ENCODE data around the gene SLC26A1.

SLC26A1 gene

DNA sequence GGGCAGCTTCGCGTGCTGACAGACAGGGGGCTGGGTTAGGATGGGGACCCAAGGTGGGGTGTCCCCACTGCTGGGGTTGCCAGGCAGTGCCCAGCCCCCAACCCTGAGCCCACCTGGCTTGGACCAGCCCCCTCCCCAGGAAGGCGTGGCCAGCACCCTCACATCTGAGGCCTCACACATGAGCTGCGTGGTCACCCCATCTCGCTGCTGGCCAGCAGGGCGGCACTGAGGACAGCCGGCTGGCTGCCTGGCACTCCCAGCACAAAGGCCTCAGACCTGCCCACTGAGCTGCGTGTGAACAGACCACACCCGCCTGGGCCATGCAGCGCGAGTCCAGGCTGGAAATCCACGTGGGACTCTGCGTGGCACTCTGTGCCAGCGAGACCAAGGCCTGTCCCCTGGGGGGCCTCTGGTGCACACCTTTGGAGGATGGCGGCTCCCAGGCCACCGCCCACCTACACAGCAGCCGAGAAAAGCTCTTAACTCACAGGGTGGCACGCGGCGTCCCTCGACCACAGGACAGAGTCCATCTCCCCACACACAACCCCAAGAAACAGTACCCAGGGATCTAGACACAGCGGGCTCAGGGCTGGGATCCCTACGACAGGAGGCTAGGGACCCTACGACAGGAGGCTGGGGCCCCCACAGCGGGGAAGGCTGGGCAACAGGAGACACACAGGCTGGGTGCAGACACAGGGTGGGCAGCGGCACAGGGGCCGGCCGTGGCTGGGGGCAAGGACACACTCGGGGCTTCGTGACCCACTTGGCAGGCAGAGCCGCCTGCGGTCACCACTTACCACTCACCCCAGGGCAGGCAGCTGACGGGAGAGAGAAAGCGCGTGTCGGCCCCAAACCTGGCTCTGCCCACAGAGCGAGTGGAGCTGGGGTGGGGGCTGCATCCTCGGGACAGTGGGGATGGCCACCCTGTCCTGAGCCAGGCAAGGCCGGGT, 29.7 kb downstream of the SLC26A1 start:
- DNase-seq = no peak

DNA sequence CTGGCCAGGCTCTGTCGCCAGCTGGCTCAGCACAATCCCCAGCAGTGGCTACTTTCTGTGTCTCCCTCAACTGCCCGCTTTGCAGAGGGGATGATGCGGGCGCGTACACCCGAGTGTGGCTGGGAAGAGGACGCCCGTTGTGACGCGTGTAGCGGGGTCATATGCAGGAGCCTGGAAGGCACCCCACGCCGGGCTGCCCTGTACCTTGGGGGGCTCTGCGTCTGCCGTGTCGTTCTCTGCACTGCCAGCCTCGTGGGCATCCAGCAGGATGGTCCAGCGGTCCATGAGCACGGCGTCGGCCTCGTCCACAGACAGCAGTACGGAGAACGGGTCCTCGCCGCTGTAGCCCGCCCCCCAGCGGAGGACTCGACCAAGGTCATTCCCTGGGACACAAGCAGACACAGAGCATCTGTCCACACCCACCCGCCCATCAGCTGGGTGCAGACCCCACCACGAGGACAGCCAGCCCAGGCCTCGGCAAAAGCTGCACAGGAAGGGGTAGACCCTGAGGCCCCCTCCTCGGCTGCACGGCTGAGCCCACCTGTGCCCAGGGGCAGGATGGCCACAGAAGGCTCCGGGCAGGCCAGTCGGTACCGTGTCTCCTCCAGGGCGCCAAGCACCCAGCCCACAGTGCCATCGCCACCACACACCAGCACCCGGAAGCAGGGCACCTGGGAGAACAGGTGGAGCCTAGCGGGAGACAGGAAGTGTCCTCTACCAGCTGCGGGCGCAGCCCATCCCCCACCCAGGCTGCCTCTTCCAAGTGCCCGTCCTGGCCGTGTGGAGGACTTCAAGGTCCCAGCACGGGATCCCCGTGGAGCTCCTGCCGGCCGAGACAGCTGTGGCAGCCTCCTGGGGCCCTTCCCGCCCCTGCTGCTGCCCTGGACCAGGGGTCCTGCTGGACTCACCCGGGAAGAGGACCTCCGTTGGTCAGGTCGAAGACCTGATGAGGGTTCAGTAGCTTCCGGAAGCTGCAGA, 30.7 kb downstream of the SLC26A1 start:
- DNase-seq = no peak

DNA sequence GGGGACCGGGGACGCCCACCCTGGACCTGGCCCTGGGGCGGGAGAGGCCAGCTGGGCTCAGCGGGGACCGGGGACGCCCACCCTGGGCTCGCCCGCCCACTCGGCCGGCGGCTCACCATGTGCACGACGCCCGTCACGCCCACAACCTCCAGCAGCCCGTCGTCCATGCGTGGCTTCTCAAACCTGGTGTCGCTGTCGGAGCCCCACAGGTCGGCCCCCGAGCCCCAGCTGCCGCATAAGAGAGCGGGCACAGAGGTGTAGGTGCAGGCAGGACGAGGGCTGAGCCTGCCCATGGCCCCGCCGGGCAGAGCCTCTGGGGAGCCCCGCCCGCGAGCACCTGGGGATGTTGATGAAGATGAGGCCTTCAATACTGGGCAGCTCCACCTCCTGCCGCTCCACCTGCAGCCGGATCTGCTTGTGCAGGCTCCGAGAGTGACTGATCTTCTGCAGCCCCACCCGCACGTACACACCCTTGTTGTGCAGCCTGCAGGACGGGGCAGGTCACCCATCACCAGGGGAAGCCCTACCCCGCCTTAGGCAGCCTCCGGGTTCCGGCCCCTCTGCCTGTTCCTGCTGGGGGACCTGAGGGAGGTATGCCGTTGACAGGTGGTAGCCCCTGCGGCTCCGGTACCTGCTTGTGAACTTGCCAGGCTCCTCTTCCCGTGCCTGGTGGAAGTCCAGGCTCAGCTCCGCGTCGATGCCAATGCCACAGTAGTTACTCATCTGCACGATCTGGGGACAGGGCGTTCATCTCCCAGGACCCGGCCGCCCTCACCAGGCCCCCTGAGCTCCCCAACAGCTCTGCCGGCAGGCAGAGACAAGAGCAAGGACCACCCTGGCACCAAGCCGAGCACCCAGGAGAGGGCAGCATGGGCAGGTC, 31.6 kb downstream of the SLC26A1 start:
- no peak for DNase-seq

DNA sequence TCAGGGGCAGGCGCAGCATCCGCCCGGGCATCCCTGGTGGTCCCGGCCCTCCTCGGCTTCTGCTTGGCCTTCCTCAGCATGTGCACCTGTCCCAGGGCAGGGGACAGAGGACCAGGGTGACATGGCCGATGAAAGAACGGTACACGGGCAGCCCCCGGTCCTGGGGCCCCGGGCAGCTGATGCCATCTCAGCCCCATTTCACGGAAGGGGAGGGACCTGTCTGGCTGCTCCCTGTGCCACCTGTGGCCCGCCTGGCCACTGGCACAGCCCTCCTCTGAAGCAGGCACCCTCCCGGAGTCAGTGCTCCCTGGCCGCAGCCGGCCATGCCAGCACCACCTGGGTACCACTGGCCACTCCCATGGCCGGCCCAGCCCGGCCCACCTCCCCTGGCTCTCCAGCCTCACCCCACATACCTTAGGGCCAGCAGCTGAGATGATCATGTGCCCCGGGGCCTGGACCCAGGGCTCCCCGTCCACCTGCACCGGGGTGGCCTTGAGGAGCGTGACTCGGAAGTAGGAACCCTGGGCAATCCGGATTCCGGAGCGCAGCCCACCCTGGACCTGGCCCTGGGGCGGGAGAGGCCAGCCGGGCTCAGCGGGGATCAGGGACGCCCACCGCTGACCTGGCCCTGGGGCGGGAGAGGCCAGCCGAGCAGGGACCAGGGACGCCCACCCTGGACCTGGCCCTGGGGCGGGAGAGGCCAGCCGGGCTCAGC, 32.4 kb downstream of the SLC26A1 start:
- DNase-seq = no peak

DNA sequence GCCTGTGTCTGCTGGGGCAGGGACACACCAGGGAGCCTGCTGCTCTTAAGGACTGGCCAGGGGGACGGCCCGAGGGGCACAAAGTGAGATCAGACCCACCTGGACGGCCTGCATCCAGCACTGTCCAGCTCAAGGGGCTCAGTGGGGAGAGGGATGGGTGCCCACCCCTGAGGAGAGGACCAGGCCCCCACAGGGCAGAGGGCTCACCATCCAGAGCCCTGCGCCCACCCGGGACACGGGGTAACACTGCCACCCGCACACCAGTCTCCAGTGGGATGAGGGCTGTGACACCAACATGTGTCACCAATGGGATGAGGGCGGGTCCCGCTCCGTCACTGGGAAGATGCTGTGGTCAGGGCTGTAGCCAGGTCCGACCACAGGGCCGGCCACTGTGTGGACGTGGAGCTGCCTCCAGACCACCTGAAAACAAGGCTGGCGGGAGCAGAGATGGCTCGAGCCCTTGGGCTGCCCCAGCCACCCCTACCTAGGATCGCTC, 33.0 kb downstream of the SLC26A1 start:
- DNase-seq = no peak

DNA sequence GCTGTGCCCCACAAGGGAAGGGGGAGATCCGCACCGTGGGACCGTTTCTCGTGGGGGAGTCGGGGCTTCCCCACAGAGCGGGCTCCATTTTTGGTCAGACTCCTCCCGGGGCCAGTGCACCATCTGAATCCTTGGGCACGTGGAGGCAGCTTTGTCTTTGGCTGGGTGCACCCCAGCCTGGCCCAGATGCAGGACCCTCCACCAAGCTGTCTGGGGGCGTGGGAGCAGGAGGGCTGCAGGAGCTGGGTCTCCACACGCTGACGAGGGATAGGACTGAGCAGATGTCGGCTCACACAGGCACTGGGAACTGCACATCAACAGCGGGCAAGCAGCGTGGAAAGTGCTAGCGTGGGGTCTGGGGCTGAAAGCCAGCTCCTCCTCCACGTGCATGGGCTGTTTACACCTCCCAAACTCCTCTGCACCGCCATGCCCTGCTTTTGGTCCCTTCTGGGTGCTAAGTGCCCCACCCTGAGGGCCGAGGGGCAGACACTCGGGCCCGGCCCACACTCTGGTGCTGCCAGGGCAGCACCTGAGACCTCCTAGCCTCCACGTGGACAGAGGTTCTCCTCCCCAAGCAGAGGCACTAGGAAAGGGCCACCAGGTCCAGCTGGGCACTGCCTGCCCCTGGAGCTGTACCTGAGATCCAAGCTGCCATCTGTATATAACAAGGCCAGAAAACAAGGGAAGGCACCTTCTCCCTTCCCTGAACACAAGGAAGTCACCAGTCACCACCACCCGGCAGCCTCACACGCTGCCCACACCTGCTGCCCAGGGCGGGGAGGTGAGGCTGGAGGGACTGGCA, 33.7 kb downstream of the SLC26A1 start:
- no peak for DNase-seq

DNA sequence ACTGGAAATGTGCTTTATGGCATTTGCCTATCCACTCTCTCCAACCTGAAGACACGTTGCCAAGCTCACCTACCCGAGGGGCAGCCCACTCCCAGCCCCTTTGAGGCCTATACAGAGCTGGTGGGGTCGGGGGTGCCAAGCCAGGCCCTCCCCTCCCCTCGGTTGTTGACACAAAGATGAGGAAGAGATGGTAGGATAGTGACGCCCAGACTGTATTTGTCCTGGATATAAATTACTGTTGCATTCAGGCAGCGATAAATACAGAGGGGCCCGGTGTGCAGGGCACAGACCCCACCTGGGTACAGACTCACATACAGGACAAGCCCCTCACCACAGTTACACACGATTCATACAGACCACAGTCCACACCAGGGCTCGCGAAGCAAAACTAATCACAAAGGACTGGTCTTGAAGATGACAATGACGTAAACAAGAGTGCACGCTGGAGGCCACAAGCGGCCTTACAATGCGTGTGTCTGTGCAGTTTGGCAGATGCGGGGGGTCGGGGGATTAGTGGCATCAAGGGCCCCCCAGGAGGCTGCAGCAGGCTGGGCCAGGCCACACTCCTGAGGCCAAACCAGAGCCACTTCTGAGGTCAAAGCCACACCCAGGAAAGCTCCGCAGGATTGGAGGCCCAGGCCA, 34.4 kb downstream of the SLC26A1 start:
- no peak for DNase-seq

DNA sequence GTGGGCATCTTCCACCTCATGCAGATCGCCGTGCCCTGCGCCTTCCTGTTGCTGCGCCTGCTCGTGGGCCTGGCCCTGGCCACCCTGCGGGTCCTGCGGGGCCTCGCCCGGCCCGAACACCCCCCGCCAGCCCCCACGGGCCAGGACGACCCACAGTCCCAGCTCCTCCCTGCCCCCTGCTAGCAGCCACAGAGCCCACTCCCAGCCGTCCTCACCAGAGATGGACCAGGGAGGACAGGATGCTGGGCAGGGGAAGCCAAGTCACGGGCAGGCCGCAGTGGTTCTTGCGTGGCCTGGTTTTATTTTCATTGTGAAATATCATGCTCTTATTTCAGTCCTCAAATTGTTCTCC, 34.9 kb downstream of the SLC26A1 start:
- DNase-seq = no peak

DNA sequence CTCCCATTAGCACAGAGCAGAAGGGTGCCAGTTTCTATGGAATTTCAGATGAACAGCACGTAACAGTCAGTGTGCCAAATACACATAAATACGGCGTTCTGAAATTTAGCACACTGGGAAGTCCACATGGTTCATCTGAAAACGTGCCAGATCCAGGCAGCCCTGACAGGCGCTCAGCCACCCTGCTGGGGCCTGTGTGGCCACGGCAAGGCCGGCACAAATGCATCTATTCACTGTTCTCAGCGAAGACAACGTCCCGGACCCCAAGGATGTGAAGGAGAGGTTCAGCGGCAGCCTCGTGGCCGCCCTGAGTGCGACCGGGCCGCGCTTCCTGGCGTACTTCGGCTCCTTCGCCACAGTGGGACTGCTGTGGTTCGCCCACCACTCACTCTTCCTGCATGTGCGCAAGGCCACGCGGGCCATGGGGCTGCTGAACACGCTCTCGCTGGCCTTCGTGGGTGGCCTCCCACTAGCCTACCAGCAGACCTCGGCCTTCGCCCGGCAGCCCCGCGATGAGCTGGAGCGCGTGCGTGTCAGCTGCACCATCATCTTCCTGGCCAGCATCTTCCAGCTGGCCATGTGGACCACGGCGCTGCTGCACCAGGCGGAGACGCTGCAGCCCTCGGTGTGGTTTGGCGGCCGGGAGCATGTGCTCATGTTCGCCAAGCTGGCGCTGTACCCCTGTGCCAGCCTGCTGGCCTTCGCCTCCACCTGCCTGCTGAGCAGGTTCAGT, 35.5 kb downstream of the SLC26A1 start:
- no peak for DNase-seq

DNA sequence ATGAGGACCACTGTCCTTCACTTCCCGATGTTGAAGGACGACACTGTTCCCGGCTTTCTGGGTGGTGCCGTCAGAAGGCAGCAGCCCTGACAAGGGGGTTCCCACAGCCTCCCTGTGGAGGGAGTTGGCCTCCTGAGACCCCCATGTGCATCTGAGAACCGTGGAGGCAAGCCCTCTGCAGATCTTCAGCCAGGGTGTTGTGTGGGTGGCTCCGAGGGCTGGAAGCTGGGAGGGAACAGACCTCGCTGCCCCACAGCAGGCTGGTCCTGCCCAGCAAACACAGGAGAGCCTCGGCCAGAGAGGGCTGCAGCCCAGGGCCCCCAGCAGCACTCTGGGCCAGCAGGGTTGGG, 36.0 kb downstream of the SLC26A1 start:
- no peak for DNase-seq

DNA sequence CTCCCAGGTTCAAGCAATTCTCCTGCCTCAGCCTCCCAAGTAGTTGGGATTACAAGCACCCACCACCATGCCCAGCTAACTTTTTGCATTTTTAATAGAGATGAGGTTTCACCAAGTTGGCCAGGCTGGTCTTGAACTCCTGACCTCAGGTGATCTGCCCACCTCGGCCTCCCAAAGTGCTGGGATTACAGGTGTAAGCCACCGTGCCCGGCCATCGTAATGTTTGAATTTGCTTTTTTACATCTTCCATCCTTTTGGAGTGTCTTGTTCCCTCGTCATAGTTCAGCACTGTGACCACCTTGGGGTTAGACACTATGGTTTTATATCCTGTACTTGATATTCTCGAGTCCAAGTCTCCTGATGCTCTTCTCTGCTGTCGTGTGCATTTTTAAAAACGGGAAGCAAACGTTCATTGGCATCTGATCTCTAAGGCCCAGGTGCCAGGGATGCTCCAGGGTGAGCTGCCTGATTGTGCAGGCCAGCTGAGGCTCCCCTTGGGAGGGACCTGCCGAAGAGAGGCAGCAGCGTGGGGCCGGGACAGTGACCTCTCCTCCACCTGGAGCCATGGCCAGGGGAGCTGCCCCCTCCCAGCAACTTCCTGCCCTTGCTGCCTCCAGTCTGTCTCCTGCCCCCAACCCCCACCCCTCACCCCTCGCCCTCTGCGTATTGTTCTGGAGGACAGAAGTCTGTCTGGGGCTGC, 36.5 kb downstream of the SLC26A1 start:
- DNase-seq = no peak

DNA sequence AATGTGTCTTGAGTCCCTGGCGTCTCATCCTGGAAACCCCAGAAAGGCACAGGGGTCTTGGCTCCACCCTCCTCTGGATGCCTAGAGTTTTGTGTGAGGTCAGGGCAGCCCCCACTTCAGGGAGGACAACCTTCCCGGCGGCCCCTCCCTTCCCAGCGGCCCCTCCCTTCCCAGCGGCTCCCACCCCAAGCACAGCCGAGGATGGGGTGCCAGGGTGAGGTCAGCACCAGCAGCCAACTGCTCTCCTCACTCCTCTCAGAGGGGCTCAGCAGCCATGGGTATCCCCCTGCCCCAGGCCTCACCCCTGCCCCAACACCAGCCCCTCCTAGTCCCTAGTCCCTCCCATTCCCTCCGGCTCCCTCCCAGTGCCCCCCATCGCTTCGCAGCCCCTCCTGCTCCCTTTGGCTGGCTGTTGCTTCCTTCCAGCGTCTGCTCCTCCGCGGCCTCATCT, 37.2 kb downstream of the SLC26A1 start:
- DNase-seq = no peak

DNA sequence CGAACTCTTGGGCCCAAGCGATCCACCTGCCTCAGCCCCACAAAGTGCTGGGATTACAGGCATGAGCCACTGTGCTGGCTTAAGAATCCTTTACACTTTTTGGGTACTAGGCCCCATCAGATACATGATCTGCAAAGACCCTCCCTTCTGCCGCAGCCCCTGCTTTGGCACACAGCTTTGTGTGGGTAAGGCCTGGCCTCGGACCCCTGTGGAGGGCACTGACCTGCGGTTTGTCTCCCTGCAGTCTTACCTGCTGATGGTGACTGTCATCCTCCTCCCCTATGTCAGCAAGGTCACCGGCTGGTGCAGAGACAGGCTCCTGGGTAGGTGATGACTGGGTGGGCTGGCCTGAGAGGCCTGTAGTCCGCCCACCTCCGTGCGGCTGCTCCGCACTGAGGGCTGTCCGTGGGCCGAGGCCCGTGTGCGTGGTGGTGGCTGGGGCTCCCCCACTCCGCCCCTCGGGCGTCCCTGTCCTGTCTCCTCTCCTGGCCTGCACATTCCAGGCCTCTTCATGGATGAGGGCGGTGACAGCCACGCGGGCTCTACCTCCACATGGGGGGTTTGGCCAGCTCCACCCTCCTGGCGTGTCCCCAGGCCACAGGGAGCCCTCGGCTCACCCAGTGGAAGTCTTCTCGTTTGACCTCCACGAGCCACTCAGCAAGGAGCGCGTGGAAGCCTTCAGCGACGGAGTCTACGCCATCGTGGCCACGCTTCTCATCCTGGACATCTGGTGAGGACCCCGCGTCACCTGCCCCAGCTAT, 37.9 kb downstream of the SLC26A1 start:
- DNase-seq = no peak

DNA sequence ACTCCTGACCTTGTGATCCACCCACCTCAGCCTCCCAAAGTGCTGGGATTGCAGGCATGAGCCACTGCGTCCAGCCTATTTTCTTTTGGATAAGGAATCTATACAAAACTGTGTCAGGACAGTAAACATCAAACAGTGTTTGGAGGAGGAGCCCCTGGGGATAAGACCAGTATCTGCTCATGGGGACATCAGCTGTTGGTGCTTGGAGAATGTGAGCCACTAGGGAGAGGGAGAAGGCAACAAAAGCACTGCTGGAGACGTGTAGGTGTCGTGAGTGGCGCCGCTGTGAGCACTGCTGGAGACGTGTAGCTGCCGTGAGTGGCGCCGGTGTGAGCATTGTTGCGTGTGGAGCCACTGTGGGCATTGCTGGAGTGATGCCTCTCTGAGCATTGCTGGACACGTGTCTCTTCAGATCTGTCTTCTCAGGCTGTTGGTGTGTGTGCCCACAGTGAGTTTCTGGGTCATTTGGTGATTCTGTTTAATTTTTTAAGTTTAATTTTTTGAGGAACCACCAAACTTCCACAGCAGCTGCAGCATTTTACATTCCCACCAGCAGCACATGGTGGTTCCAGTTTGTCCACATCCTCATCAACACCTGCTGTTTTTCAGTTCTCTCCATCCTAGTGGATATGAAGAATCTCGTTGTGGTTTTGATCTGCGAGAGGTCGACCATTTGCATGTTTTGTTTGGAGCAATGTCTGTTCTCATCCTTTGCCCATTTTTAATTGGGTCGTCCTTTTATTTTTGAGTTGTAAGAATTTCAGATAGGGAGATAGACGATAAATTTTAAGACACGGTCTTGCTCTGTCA, 38.8 kb downstream of the SLC26A1 start:
- no peak for DNase-seq

DNA sequence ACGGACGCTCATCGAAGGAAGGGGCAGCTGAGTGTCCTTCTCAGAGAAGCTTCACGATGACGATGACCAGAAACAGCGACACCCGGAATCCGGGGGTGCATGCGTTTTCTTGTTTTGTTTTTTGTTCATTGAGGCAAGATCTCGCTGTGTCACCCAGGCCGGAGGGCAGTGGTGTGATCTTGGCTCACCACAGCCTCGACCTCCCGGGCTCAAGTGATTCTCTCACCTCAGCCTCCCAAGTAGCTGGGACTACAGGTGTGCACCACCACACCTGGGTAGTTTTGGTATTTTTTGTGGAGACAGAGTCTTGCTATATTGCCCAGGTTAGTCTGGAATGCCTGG, 39.7 kb downstream of the SLC26A1 start:
- DNase-seq = no peak

DNA sequence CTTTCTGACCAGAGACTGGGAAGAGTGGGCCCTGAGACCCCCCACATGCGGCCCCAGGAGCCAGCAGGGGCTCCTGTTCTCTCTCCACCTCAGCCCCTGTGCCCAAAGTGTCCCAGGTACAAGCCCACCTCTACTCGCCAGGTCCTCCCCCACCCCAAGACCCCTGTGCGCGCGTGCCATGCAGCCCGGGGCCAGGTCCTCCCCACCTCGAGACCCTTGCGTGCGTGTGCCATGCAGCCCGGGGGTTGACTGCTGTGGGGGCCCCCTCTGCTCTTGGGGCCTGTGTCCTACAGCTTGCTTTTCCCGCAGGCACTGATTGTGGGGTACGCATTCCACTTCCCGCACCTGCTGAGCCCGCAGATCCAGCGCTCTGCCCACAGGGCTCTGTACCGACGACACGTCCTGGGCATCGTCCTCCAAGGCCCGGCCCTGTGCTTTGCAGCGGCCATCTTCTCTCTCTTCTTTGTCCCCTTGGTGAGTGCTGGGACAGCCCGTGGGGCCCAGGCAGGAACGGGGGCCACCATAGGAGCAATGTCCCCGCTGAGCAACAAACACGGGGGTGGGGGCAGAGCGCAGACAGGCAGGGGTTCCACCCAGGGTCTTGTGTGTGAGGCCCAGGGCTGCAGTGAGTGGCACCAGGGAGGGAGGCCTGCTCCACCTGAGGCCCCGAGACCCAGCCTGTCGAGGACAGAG, 40.2 kb downstream of the SLC26A1 start:
- no peak for DNase-seq
